ENCODE measurements around the gene PHKG2.

PHKG2 gene

GRCh38 chr16:30761427-30761927 is 13.3 kb downstream of the PHKG2 start:
- peaks cover 12% of the 10 kb centered on the region for H3K4me1 ChIP-seq
- no peak for TF ChIP-seq CTCF (IDR thresholded peaks at IDR 0.05)
- H3K27me3 ChIP-seq (ENCODE audit: control insufficient read depth, insufficient read depth, low read length), result no peaks in the 10 kb centered on the region
- peak overlapping the region; percentile 98 for H3K4me3 ChIP-seq (ENCODE audit: low read depth, low read length)
- peak overlapping the region; percentile 11 for H3K9ac ChIP-seq
- no peaks in the 10 kb centered on the region for H3K9me3 ChIP-seq (ENCODE audit: control insufficient read depth, low read length)
- H2AFZ ChIP-seq, result peak overlapping the region; percentile 80
- H3K27ac ChIP-seq, result peak overlapping the region; percentile 4
- no peaks in the 10 kb centered on the region for H3K36me3 ChIP-seq (ENCODE audit: control insufficient read depth, insufficient read depth, low read length)
- peaks cover 12% of the 10 kb centered on the region for H3K79me2 ChIP-seq
- peak overlapping the region; percentile 98 for H3K4me2 ChIP-seq (ENCODE audit: low read length)

- TF ChIP-seq CTCF (IDR thresholded peaks at IDR 0.05), result no peak
- Histone ChIP-seq H3K4me1 (peaks cover 12% of the 10 kb centered on the region), H3K4me2 (ENCODE audit: low read length) (peak within 1 kb of the TSS; percentile 98), H3K4me3 (ENCODE audit: low read depth, low read length) (peak within 1 kb of the TSS; percentile 98), H3K9me3 (ENCODE audit: control insufficient read depth, low read length) (no peaks in the 10 kb centered on the region), H3K79me2 (peaks cover 12% of the 10 kb centered on the region), H3K27me3 (ENCODE audit: control insufficient read depth, insufficient read depth, low read length) (no peaks in the 10 kb centered on the region), H3K27ac (peak within 1 kb of the TSS; percentile 70), H3K9ac (peak within 1 kb of the TSS; percentile 93), H2AFZ (peak within 1 kb of the TSS; percentile 80), H3K36me3 (ENCODE audit: control insufficient read depth, insufficient read depth, low read length) (no peaks in the 10 kb centered on the region)
Measured at GRCh38 chr16:30761928-30762902, 14.0 kb downstream of the PHKG2 start, which contains the start of the genes CFAP119 and RNF40. CFAP119 (minus strand) TSS chr16:30762062; CDS start chr16:30761748, 314 bp downstream. RNF40 (plus strand) TSS chr16:30762322; CDS start chr16:30762546, 224 bp downstream.

GRCh38 chr16:30762991-30763725 is 14.9 kb downstream of the PHKG2 start:
- no peak overlapping the region for H3K27ac ChIP-seq
- no peaks in the 10 kb centered on the region for H3K9me3 ChIP-seq (ENCODE audit: control insufficient read depth, low read length)
- no peaks in the 10 kb centered on the region for H3K36me3 ChIP-seq (ENCODE audit: control insufficient read depth, insufficient read depth, low read length)
- H2AFZ ChIP-seq, result no peak overlapping the region
- H3K4me2 ChIP-seq (ENCODE audit: low read length), result peak overlapping the region; percentile 89
- peaks cover 12% of the 10 kb centered on the region for H3K79me2 ChIP-seq
- peaks cover 12% of the 10 kb centered on the region for H3K4me1 ChIP-seq
- H3K27me3 ChIP-seq (ENCODE audit: control insufficient read depth, insufficient read depth, low read length), result no peaks in the 10 kb centered on the region
- no peak for TF ChIP-seq CTCF (IDR thresholded peaks at IDR 0.05)
- peak overlapping the region; percentile 98 for H3K4me3 ChIP-seq (ENCODE audit: low read depth, low read length)
- no peak overlapping the region for H3K9ac ChIP-seq

- no peak overlapping the region for H3K4me2 ChIP-seq (ENCODE audit: low read length)
- peaks cover 12% of the 10 kb centered on the region for H3K79me2 ChIP-seq
- no peak overlapping the region for H3K4me3 ChIP-seq (ENCODE audit: low read depth, low read length)
- no peaks in the 10 kb centered on the region for H3K27me3 ChIP-seq (ENCODE audit: control insufficient read depth, insufficient read depth, low read length)
- H2AFZ ChIP-seq, result no peak overlapping the region
- H3K9ac ChIP-seq, result no peak overlapping the region
- peaks cover 12% of the 10 kb centered on the region for H3K4me1 ChIP-seq
- no peaks in the 10 kb centered on the region for H3K36me3 ChIP-seq (ENCODE audit: control insufficient read depth, insufficient read depth, low read length)
- no peak overlapping the region for H3K27ac ChIP-seq
- H3K9me3 ChIP-seq (ENCODE audit: control insufficient read depth, low read length), result no peaks in the 10 kb centered on the region
- no peak for TF ChIP-seq CTCF (IDR thresholded peaks at IDR 0.05)
Measured at GRCh38 chr16:30764086-30764485, 15.9 kb downstream of the PHKG2 start.
